ENCODE data around the gene TMC8. TPM values are rescaled to one million over a fixed set of nuclear protein-coding genes. Genes with fewer than 3 reads are reported as not detected.
"Not testable (repeated sequence)": the region's sequence is repeated elsewhere in the genome, so short reads cannot be mapped to it uniquely, and the experiment has no call there.

The TMC8 gene
- polyA plus RNA-seq: 97.5 TPM

- Mint-ChIP-seq H3K27me3 (no peaks in the 10 kb centered on the region), H3K9me3 (no peaks in the 10 kb centered on the region), H3K27ac (peak within 1 kb of the TSS; percentile 96 to 98 (median 98)), H3K4me3 (peak within 1 kb of the TSS; percentile 94 to 99 (median 96)), H3K36me3 (peaks cover 4% of the 10 kb centered on the region), H3K4me1 (peaks cover 26 to 40% (median 36%) of the 10 kb centered on the region in 3 donors)
Measured at GRCh38 chr17:78130437-78131101, at the start of gene TMC8. TMC8 (plus strand) TSS chr17:78130771; CDS start chr17:78131589, 818 bp downstream.

- Mint-ChIP-seq H3K27me3 (no peaks in the 10 kb centered on the region), H3K27ac (no peak overlapping the region)
Measured at GRCh38 chr17:78081551-78081950, 49.0 kb upstream of the TMC8 start.

GRCh38 chr17:78082355-78082872 is 48.2 kb upstream of the TMC8 start:
- H3K4me3 Mint-ChIP-seq, H3K27me3 Mint-ChIP-seq, H3K36me3 Mint-ChIP-seq, H3K9me3 Mint-ChIP-seq, H3K4me1 Mint-ChIP-seq, H3K27ac Mint-ChIP-seq: not testable (repeated sequence)

More at GRCh38 chr17:78081551-78081950, 49.0 kb upstream of the TMC8 start:
- H3K4me1 Mint-ChIP-seq: peaks cover 0 to 6% (median 0%) of the 10 kb centered on the region in 3 donors
- no peak overlapping the region for H3K4me3 Mint-ChIP-seq
- no peaks in the 10 kb centered on the region for H3K9me3 Mint-ChIP-seq
- peaks cover 6% of the 10 kb centered on the region for H3K36me3 Mint-ChIP-seq

GRCh38 chr17:78082988-78083387 is 47.6 kb upstream of the TMC8 start:
- Mint-ChIP-seq H3K9me3 (no peaks in the 10 kb centered on the region), H3K4me1 (peaks cover 0 to 6% (median 0%) of the 10 kb centered on the region in 3 donors), H3K36me3 (peaks cover 7% of the 10 kb centered on the region), H3K27me3 (no peaks in the 10 kb centered on the region), H3K27ac (no peak overlapping the region), H3K4me3 (no peak overlapping the region)

- Mint-ChIP-seq H3K9me3 (no peaks in the 10 kb centered on the region), H3K27me3 (no peaks in the 10 kb centered on the region), H3K27ac (no peak overlapping the region), H3K4me1 (peaks cover 0 to 6% (median 0%) of the 10 kb centered on the region in 3 donors), H3K4me3 (no peak overlapping the region), H3K36me3 (peaks cover 9% of the 10 kb centered on the region)
Measured at GRCh38 chr17:78086740-78087139, 43.8 kb upstream of the TMC8 start.

- Mint-ChIP-seq H3K4me1 (no peaks in the 10 kb centered on the region), H3K27ac (no peak overlapping the region), H3K36me3 (peaks cover 9% of the 10 kb centered on the region), H3K27me3 (no peaks in the 10 kb centered on the region), H3K4me3 (no peak overlapping the region), H3K9me3 (no peaks in the 10 kb centered on the region)
Measured at GRCh38 chr17:78088529-78088928, 42.0 kb upstream of the TMC8 start.

- Mint-ChIP-seq H3K27me3 (no peaks in the 10 kb centered on the region), H3K36me3 (peaks cover 9% of the 10 kb centered on the region), H3K27ac (no peak overlapping the region), H3K4me3 (no peak overlapping the region), H3K9me3 (no peaks in the 10 kb centered on the region), H3K4me1 (no peaks in the 10 kb centered on the region)
Measured at GRCh38 chr17:78089576-78090281, 40.8 kb upstream of the TMC8 start.

GRCh38 chr17:78092794-78093324 is 37.7 kb upstream of the TMC8 start:
- Mint-ChIP-seq H3K27ac (no peak overlapping the region), H3K4me3 (no peak overlapping the region), H3K9me3 (no peaks in the 10 kb centered on the region), H3K27me3 (no peaks in the 10 kb centered on the region), H3K4me1 (peaks cover 0 to 2% (median 0%) of the 10 kb centered on the region in 3 donors), H3K36me3 (peaks cover 10% of the 10 kb centered on the region)

- Mint-ChIP-seq H3K27ac (no peak overlapping the region), H3K27me3 (no peaks in the 10 kb centered on the region), H3K36me3 (peaks cover 8% of the 10 kb centered on the region)
Measured at GRCh38 chr17:78095035-78095434, 35.5 kb upstream of the TMC8 start.

GRCh38 chr17:78096093-78096492 is 34.5 kb upstream of the TMC8 start:
- no peaks in the 10 kb centered on the region for H3K9me3 Mint-ChIP-seq
- H3K27ac Mint-ChIP-seq: no peak overlapping the region
- H3K4me3 Mint-ChIP-seq: no peak overlapping the region
- H3K4me1 Mint-ChIP-seq: peaks cover 0 to 2% (median 0%) of the 10 kb centered on the region in 3 donors
- H3K36me3 Mint-ChIP-seq: peaks cover 10% of the 10 kb centered on the region
- H3K27me3 Mint-ChIP-seq: no peaks in the 10 kb centered on the region

More at GRCh38 chr17:78095035-78095434, 35.5 kb upstream of the TMC8 start:
- peaks cover 0 to 2% (median 0%) of the 10 kb centered on the region in 3 donors for H3K4me1 Mint-ChIP-seq
- no peaks in the 10 kb centered on the region for H3K9me3 Mint-ChIP-seq
- H3K4me3 Mint-ChIP-seq: no peak overlapping the region

- Mint-ChIP-seq H3K9me3 (no peaks in the 10 kb centered on the region), H3K4me3 (no peak overlapping the region), H3K4me1 (no peaks in the 10 kb centered on the region), H3K36me3 (peaks cover 8% of the 10 kb centered on the region), H3K27ac (no peak overlapping the region), H3K27me3 (no peaks in the 10 kb centered on the region)
Measured at GRCh38 chr17:78101112-78101511, 29.5 kb upstream of the TMC8 start.

- Mint-ChIP-seq H3K27me3 (no peaks in the 10 kb centered on the region), H3K27ac (no peak overlapping the region), H3K4me3 (no peak overlapping the region), H3K9me3 (no peaks in the 10 kb centered on the region), H3K36me3 (peaks cover 8% of the 10 kb centered on the region), H3K4me1 (no peaks in the 10 kb centered on the region)
Measured at GRCh38 chr17:78101542-78101941, 29.0 kb upstream of the TMC8 start.

- H3K4me3 Mint-ChIP-seq: no peak overlapping the region
- H3K36me3 Mint-ChIP-seq: peaks cover 8% of the 10 kb centered on the region
- no peak overlapping the region for H3K27ac Mint-ChIP-seq
- H3K9me3 Mint-ChIP-seq: no peaks in the 10 kb centered on the region
- H3K4me1 Mint-ChIP-seq: no peaks in the 10 kb centered on the region
- no peaks in the 10 kb centered on the region for H3K27me3 Mint-ChIP-seq
Measured at GRCh38 chr17:78103311-78103710, 27.3 kb upstream of the TMC8 start.

- H3K4me3 Mint-ChIP-seq: no peak overlapping the region
- no peaks in the 10 kb centered on the region for H3K9me3 Mint-ChIP-seq
- H3K36me3 Mint-ChIP-seq: peaks cover 7% of the 10 kb centered on the region
- no peaks in the 10 kb centered on the region for H3K27me3 Mint-ChIP-seq
- H3K4me1 Mint-ChIP-seq: no peaks in the 10 kb centered on the region
- H3K27ac Mint-ChIP-seq: no peak overlapping the region
Measured at GRCh38 chr17:78104540-78104941, 26.0 kb upstream of the TMC8 start.

- Mint-ChIP-seq H3K4me1 (no peaks in the 10 kb centered on the region), H3K4me3 (no peak overlapping the region), H3K36me3 (peaks cover 7% of the 10 kb centered on the region), H3K9me3 (no peaks in the 10 kb centered on the region), H3K27ac (no peak overlapping the region), H3K27me3 (no peaks in the 10 kb centered on the region)
Measured at GRCh38 chr17:78105101-78105500, 25.5 kb upstream of the TMC8 start.

Measured in IgD-negative memory B cell (primary cell).